Suppressor macrophage treated with lipopolysaccharide for 1 hour (primary cell): ENCODE results near the gene PIGH.
"Not testable (repeated sequence)": the region's sequence is repeated elsewhere in the genome, so short reads cannot be mapped to it uniquely, and the experiment has no call there.

ENCODE experiments used
- DNase-seq, 3 donors: peaks; one replicate each; pipeline ENCODE4 v3.0.0-alpha.2; 2020 to 2022

The PIGH gene

GRCh38 chr14:67599698-67600561, at the start of gene PIGH:
Gene PIGH (minus strand): TSS chr14:67600268. CDS start chr14:67600203, 65 bp downstream.
- peak; percentile 93 to 96 (median 94) for DNase-seq

DNA sequence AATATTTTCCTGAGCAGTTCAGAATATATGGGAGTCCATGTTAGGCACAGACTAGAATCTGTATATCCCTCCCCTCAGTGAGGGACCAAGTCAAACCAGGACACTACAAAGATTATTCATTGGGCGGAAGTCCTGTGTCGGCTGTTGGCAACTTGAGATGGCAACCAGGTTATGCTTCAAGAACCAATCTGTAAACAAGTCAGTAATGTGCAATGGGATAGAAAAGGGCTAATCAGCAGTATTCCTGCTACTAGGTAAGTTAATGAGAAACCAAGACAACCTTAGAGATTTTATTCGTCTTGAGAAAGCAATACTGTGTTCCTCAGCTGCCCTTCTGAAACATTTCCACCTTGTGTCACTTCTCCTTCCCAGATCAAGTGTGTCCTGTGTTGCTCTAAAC, 46.1 kb upstream of the PIGH start:
- no peak for DNase-seq

DNA sequence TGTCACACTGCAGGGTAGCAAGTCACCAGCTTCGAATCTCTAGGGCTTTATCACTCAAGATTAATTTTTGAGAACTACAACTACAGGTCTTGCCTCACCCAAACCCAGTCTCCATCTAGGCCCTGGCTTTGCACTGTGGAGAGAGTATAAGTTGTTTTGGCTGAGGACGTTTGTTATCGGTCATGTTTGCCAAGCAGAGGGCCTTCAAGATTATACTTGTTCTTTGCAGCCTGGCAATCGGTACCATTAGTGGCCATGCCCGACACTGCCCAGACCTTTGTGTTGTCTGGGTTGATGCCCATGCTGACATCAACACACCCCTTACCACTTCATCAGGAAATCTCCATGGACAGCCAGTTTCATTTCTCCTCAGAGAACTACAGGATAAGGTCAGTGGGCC, 45.3 kb upstream of the PIGH start:
- no peak for DNase-seq

DNA sequence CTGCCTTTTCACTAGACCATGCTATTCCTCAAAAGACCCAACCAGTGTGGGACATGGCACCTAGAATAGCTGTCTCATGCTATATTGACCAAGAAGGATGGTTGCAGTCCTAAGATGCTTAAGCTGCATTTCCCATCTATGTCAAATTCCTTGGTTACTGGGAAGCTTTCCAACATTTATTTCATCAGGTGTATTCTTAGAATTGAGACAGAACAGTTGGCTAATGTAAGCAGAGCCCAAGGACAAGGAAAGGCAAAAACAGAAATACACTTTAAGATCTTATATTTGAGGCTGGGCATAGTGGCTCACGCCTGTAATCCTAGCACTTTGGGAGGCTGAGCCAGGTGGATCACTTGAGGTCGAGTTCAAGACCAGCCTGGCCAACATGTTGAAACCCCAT, 44.4 kb upstream of the PIGH start:
- DNase-seq = no peak

DNA sequence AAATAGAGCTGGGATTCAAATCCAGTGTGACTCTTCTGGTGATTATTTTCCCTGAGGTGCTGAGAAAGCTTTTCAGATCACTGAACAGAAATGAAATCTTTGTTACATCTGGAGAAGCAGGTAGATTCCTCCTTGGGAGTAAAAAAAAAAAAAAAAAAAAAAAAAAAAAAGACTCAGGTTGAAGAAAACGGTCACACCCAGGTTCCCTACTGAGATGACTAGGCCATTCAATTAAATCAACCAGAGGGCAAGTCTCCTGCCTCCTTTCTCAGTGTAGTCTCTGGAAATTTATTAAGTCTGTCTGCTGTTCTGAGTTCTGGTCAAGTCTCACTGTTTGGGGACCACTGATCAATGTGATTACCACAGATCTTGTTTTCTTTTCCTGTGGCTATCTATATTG, 43.6 kb upstream of the PIGH start:
- no peak for DNase-seq

DNA sequence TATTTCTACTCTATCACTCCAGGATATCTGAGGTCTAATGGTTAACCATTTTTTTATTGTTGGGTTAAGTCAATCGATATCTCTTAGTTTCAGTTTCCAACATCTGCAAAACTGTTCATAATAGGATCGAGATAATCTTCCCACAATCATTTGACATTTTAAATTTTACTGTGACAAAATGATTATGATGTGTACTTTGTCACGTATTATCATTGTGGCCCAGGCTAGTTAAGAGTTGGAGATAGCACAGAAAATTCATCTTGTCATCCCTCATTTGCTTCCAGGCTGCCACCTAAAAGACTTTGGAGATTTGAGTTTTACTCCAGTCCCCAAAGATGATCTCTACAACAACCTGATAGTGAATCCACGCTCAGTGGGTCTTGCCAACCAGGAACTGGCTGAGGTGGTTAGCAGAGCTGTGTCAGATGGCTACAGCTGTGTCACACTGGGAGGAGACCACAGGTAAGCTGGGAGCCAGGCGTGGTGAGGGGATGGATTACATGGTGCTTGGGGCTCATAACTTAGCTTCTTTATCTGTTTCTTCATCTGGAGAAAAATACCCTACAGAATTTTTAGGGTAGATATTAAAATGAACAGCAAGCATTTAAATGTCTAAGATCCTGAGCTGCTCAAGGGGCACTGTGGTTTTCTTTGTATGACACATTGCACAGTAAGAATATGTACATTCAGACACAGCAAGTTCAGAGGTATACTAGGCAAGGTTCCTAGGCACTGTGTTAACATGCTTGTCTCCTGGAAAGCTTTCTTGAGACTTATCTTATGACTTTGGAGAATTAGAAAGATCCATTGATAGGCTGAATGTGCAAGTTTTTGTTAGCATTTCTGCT, 42.1 kb upstream of the PIGH start:
- no peak for DNase-seq

- no peak for DNase-seq
Observed at GRCh38 chr14:67641480-67641879, 41.4 kb upstream of the PIGH start.

- DNase-seq = no peak
Observed at GRCh38 chr14:67638642-67639041, 38.6 kb upstream of the PIGH start.

DNA sequence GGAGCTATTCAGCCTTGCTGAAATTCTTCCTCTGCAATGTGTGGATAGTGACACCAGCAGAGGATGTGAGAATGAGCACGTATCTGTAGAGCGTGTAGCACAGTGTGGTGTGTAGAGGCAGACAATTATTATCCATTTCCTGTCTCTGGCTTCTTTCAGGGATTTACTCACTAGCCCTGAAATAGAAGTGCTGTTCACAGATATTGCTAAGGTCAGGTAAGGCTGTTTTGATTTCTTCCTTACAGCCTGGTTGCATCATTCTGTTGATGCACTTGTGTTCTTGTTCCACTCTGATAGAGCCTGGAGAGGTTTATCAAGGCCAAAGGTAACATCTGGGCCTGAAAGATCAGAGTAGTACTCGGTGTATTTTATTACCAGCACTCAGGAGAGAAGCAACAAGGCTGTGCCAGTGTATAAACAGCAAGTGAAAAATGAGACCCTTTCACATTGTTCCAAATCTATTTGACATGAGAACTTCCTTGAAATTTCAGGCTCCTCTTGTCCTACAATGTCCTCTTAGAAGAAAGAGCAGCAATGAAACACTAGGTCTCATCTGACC, 36.4 kb upstream of the PIGH start:
- DNase-seq = no peak

GRCh38 chr14:67633451-67634147, 33.5 kb upstream of the PIGH start:
- no peak for DNase-seq

DNA sequence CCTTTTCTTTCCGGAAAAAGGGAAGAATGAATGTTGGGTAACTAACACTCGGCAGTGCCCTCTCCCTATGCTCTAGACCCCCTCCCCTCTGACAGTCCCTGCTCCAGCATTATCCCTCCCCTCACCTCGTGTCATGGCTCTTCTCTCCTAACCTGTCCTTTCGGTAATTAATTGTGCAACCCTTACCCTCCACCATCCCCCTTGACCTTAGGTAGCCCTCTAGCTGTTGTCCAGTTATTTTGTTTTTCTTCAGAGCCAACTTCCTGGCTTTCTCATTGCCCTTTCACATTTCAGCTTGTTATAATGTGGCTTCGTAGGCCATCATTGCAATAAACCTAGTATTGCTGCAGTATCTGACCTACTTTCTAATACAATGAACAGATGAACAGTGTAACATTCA, 30.9 kb upstream of the PIGH start:
- DNase-seq = no peak

DNA sequence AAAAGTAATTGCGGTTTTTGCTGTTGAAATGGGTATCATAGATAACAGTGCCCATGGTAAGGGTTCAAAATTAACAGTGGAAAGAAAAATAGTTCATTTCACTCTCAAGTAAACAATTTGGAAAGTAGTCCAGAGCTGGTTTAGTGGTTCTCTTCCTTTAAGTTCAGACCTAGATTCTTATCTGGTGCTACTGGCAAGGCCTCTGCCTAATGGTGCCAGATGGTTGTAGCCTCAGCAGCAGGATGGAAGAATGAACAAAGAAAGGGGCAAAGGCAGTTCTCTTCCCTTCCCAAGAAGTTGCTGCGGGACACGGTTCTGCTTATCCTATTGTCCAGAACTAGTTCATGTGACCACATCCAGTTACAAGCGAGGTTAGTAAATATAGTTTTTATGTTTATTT, 30.1 kb upstream of the PIGH start:
- no peak for DNase-seq

DNA sequence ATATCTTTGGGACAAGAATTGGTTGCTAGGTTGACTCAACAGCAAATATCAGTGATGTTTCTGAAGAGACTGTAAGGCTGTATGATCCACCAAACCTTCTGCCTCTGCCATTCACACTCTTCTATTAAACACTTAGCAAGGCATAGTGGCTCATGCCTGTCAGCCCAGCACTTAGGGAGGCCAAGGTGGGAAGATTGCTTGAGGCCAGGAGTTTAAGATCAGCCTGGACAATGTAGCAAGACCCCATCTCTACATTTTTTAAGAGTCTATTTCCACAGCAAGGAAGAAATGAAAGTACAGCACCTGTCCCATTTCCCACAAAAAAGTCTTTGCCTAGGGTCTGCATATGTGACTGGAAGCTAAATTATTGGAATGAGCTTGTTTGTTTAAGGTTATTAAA, 27.5 kb upstream of the PIGH start:
- DNase-seq = no peak

DNA sequence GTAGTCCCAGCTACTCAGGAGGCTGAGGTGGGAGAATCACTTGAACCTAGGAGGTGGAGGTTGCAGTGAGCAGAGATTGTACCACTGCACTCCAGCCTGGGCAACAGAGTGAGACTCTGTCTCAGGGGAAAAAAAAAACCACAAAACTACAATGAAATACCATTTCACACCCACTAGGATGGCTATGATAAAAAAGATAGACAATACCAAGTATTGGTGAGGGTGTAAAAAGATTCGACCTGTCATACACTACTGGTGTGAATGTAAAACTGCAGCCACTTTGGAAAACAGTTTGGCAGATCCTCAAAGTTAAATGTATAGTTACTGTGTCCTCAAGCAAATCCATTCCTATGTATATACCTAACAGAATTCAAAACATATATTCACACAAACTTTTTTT, 26.1 kb upstream of the PIGH start:
- DNase-seq = not testable (repeated sequence)

DNA sequence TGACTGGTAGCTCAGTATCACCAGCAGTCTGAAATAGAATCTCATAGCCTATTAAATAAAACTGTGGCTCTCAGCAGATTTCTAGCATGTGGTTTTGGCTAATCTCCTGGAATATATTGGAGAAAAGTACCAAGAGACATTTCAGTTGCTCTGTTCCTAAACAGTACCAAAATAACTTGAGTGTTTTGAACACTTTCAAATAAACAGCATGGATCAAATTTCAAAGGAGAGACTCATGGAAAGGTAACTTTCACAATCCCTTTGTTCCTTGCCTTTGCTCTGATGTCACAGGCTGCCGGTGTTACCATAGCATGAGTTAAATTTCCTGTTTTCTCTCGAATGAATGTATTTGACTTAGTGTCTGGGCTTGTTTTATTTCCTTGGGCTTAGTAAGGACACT, 23.0 kb upstream of the PIGH start:
- DNase-seq = peak; percentile 9 to 41 (median 25)

- DNase-seq = peak; percentile 58 to 77 (median 66)
Observed at GRCh38 chr14:67622675-67623074, 22.6 kb upstream of the PIGH start.

GRCh38 chr14:67620217-67620785, 20.2 kb upstream of the PIGH start:
- DNase-seq = peak in 1 of 3 donors; percentile 14

DNA sequence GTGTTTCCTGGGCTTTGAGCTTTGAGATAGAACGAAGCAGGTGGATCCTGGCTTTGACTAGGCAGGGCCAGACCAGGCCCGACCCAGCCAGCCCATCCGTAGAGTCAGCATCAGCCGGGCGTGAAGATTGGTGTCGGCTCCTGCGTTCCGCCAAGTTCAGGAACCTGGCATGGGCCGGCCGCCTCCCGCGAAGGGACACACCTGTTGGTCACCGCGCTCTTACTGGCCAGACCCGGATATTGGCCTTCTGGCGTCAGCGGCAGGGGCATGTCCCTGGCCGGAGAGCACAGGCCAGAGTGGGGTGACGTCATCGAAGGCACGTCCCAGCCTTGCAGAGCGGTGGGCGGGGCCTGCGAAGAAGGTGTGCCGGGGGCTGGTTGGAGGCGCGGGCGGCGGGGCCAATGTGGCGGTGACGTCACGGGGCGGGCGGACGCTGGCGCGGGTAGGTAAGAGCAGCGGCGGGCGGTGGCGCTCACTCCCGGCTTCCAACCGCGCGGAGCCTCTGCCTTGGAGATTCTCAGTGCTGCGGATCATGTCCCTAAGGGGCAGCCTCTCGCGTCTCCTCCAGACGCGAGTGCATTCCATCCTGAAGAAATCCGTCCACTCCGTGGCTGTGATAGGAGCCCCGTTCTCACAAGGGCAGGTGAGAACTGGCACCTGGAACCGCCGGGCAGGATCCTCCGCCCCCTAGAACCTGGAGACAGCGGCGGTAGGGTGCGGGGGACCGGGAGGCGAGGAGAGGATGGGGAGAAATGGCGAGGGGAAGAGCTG, 19.6 kb upstream of the PIGH start, which contains the start of gene ARG2:
Gene ARG2 (plus strand): TSS at position 475 of the 771 bp plus-strand sequence. CDS start 58 bp downstream, at position 533.
- peak; percentile 96 to 99 (median 98) for DNase-seq

GRCh38 chr14:67618617-67619063, 18.6 kb upstream of the PIGH start:
- DNase-seq = peak; percentile 65 to 82 (median 79)

- no peak for DNase-seq
Observed at GRCh38 chr14:67610491-67610890, 10.4 kb upstream of the PIGH start.

DNA sequence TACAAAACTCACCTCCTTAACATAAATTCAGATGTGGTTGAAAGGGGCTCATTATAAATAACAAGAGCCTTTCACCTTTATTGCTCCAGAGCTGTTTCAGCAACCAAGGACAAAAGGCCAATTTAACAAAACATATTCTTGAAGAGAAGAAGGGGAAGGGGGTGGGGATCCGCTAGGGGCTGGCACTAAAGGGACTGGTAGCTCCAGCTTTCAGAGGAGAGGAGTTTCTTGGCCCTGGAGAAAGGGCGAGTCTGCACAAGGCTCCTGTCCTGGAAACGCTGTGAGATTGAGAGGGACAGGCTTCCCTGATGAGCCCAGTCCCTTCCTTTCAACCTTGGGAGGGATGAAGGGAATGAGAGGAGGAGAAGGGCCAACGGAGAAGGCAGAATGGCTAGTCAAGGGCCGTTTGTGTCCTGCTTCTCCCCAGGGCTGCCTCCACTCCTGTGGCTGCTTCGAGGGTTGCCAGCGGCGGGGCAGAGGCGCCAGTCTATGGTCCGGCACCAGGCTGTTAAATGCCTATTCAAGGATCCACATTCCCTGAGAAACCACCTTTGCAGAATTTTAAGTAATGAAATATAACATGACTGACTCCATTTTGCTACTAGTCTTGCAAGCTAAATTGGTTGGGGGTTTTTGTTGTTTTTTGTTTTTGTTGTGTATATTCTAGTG, 9.7 kb upstream of the PIGH start:
- DNase-seq = no peak
